ENCODE measurements around the gene WWOX. TPM values are rescaled to one million over a fixed set of nuclear protein-coding genes. Genes with fewer than 3 reads are reported as not detected.

Gene WWOX
- total RNA-seq, 1 donor from 2014 or later: 28.2 TPM

DNA sequence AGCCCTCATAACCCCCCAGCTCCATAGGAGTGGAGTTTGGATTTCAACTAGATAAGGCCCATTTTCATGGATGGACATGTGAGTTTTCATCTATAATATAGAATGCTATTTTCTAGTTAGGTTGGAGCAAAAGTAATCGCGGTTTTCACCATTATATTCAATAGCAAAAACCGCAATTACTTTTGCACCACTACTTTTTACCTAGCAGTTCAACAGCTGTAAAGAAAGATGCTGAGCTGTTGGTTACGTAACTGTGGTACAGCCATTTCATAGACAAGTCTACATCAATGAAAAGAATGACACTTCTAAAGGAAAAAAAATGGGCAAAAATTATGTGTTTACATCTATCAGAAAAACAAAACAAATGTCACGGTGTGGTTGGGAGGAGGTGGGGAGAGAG, 993.4 kb downstream of the WWOX start:
- peaks cover 16% of the 10 kb centered on the region for H3K4me1 Mint-ChIP-seq (ENCODE audit: unreplicated experiment)
- no peak for DNase-seq (ENCODE audit: extremely low spot score, unreplicated experiment)
- TF ChIP-seq, protein P1, sequence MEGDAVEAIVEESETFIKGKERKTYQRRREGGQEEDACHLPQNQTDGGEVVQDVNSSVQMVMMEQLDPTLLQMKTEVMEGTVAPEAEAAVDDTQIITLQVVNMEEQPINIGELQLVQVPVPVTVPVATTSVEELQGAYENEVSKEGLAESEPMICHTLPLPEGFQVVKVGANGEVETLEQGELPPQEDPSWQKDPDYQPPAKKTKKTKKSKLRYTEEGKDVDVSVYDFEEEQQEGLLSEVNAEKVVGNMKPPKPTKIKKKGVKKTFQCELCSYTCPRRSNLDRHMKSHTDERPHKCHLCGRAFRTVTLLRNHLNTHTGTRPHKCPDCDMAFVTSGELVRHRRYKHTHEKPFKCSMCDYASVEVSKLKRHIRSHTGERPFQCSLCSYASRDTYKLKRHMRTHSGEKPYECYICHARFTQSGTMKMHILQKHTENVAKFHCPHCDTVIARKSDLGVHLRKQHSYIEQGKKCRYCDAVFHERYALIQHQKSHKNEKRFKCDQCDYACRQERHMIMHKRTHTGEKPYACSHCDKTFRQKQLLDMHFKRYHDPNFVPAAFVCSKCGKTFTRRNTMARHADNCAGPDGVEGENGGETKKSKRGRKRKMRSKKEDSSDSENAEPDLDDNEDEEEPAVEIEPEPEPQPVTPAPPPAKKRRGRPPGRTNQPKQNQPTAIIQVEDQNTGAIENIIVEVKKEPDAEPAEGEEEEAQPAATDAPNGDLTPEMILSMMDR (conservative IDR thresholded peaks at IDR 0.05): no peak

DNA sequence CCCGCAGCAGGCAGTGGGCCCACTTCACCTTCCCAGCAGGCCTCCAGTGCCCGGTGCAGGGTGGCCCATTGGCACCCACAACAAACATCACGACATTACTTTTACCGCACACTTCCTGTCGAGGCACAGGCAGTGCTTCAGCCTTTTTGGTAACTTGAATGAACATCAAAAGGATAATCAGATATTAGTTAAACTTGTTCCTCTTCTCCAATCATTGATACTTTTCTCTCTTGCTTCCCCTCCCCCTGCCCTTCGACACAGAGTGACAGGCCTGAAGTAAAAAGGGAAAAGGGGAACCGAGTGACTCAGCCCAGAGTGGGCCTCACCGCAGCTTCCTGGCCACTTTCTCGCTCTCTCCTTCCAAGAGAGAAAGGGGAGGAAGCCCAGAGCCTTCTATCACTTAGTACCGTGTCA, 994.1 kb downstream of the WWOX start:
- DNase-seq (ENCODE audit: extremely low spot score, unreplicated experiment): no peak
- no peaks in the 10 kb centered on the region for H3K9me3 Mint-ChIP-seq
- H3K4me1 Mint-ChIP-seq (ENCODE audit: unreplicated experiment): peaks cover 16% of the 10 kb centered on the region
- H3K4me3 Mint-ChIP-seq: no peak overlapping the region
- TF ChIP-seq, protein P1 (conservative IDR thresholded peaks at IDR 0.05): no peak
- H3K36me3 Mint-ChIP-seq: no peaks in the 10 kb centered on the region
- H3K27me3 Mint-ChIP-seq: peaks cover 15% of the 10 kb centered on the region
- no peak overlapping the region for H3K27ac Mint-ChIP-seq

More for the DNA sequence above, 993.4 kb downstream of the WWOX start:
- no peaks in the 10 kb centered on the region for H3K9me3 Mint-ChIP-seq
- H3K36me3 Mint-ChIP-seq: no peaks in the 10 kb centered on the region
- no peak overlapping the region for H3K27ac Mint-ChIP-seq
- peaks cover 12% of the 10 kb centered on the region for H3K27me3 Mint-ChIP-seq
- no peak overlapping the region for H3K4me3 Mint-ChIP-seq

DNA sequence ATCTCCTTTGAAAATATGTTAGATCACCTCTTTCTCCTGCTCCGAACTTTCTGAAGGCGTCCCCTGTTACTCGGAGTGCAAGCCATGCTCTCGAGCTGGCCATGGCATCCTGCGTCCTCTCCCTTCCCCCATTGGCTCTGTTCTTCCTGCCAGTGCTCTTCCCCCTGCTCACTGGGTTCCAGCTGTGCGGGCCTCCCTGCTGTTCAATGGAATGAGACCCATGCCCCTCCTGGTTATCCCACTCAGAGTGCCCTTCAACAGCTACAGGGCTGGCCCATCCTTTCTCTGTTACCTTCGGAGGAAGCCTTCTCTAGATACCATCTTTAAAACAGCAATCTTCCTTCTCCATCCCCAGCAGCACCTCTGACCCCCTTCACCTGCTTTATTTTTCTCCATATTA, 996.8 kb downstream of the WWOX start:
- Mint-ChIP-seq H3K27ac (no peak overlapping the region), H3K4me3 (no peak overlapping the region)
- DNase-seq (ENCODE audit: extremely low spot score, unreplicated experiment): no peak

DNA sequence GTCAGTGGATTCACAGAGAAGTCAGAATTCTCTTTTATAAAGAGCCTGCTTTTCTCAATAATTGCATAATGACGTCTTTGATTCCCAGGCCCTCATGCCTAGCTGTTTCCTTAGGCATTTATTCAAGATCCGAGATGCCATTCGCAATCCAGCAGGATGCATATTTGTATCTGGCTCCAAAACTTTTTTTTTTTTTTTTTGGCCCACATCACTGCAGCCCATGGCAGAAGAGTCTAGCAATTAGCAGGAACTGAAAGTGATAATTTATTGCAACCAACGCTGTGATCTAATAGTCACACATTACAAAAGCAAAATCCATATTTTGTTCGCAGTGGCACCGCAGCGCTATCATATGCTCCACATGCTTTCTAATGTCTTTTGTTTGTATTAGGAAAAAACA, 997.7 kb downstream of the WWOX start:
- peaks cover 24% of the 10 kb centered on the region for H3K27me3 Mint-ChIP-seq
- H3K4me3 Mint-ChIP-seq: no peak overlapping the region
- peaks cover 22% of the 10 kb centered on the region for H3K4me1 Mint-ChIP-seq (ENCODE audit: unreplicated experiment)
- no peaks in the 10 kb centered on the region for H3K36me3 Mint-ChIP-seq
- TF ChIP-seq, protein P1 (conservative IDR thresholded peaks at IDR 0.05): no peak
- H3K9me3 Mint-ChIP-seq: no peaks in the 10 kb centered on the region
- DNase-seq (ENCODE audit: extremely low spot score, unreplicated experiment): no peak
- H3K27ac Mint-ChIP-seq: no peak overlapping the region

More for the DNA sequence above, 996.8 kb downstream of the WWOX start:
- peaks cover 22% of the 10 kb centered on the region for H3K4me1 Mint-ChIP-seq (ENCODE audit: unreplicated experiment)
- H3K36me3 Mint-ChIP-seq: no peaks in the 10 kb centered on the region
- peaks cover 24% of the 10 kb centered on the region for H3K27me3 Mint-ChIP-seq
- TF ChIP-seq, protein P1 (conservative IDR thresholded peaks at IDR 0.05): no peak
- no peaks in the 10 kb centered on the region for H3K9me3 Mint-ChIP-seq

DNA sequence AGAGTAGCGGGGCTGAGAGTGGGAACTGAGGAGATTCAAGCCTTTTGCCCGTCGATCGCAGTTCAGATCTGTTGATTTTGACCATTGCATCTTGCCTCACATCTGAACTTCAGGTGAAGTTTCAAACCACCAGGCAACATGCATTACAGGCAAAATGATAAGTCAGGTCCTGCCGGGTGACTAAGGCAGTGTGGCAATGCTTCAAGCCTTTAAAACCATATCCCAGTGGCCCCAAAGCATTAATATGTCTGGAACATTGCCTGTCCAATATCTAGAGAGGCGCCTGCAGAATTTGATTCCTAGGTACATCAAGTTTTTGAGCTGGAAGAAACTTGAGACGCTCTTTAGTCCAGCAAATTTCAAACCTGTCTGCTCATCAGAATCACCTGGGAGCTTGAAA, 998.3 kb downstream of the WWOX start:
- Mint-ChIP-seq H3K4me3 (no peak overlapping the region), H3K9me3 (no peaks in the 10 kb centered on the region), H3K36me3 (no peaks in the 10 kb centered on the region), H3K27me3 (peaks cover 25% of the 10 kb centered on the region), H3K27ac (no peak overlapping the region), H3K4me1 (ENCODE audit: unreplicated experiment) (peaks cover 22% of the 10 kb centered on the region)
- TF ChIP-seq, protein P1 (conservative IDR thresholded peaks at IDR 0.05): no peak
- no peak for DNase-seq (ENCODE audit: extremely low spot score, unreplicated experiment)

DNA sequence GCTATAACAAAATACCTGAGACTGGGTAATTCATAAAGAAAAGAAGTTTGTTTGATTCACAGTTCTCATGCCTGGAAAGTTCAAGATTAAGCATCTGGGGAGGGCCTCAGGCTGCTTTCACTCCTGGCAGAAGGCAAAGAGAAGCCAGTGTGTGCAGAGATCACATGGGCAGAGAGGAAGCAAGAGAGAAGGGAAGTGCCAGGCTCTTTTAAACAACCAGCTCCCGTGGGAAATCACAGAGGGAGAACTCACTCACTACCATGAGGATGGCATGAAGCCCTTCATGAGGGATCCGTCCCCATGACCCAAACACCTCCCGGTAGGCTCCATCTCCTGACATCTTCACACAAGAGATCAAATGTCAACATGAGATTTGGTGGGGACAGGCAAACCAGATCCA, 999.5 kb downstream of the WWOX start:
- TF ChIP-seq, protein P1 (conservative IDR thresholded peaks at IDR 0.05): no peak
- no peak overlapping the region for H3K4me3 Mint-ChIP-seq
- no peak overlapping the region for H3K27ac Mint-ChIP-seq
- H3K27me3 Mint-ChIP-seq: peaks cover 28% of the 10 kb centered on the region
- DNase-seq (ENCODE audit: extremely low spot score, unreplicated experiment): no peak
- no peaks in the 10 kb centered on the region for H3K36me3 Mint-ChIP-seq
- no peaks in the 10 kb centered on the region for H3K9me3 Mint-ChIP-seq
- H3K4me1 Mint-ChIP-seq (ENCODE audit: unreplicated experiment): peaks cover 22% of the 10 kb centered on the region
